ENCODE data around the gene MIER2.

The MIER2 gene

GRCh38 chr19:379796-380195, 35.2 kb upstream of the MIER2 start:
- DNase-seq (ENCODE audit: extremely low read depth in 1 of 2, low read depth in 1 of 2) = no peak

DNA sequence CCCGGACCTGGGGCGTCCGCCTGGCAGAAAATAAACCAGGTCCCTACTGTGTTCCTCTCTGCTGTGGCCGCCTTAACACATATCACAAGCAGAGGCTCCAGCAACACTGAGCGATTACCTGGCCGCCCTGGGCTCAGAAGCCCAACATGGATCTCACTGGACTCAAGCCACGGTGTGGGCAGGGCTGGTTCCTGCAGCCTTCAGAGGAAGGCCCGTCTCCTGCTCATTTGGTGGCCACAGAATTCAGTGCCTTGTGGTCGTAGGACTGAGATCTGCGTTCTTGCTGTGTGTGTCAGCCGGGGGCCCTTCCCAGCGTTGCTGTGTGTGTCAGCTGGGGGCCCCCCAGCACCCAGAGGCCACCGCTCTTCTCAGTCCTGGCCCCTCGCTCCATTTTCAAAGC, 34.1 kb upstream of the MIER2 start:
- no peak for DNase-seq (ENCODE audit: extremely low read depth in 1 of 2, low read depth in 1 of 2)

GRCh38 chr19:377801-378581, 33.4 kb upstream of the MIER2 start:
- no peak for DNase-seq (ENCODE audit: extremely low read depth in 1 of 2, low read depth in 1 of 2)

DNA sequence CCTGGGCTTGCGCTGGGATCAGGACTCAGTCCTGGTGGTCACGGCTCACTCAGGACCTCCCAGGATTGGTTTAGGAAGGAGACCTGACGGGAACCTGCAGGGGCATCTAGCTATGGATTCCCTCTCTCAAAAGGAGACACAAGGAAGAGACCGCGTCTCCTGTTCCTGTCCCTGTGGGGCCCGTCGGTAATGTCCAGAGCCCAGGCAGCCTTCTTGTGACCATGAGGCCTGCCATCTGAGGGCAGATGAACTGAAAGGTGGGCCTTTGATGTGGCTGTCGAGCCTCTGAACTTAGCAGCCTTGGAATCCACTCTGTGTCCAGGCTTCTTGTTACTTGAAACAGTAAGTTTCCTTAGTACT, 31.5 kb upstream of the MIER2 start:
- DNase-seq (ENCODE audit: extremely low read depth in 1 of 2, low read depth in 1 of 2) = no peak

- no peak for DNase-seq (ENCODE audit: extremely low read depth in 1 of 2, low read depth in 1 of 2)
Observed at GRCh38 chr19:375395-376110, 31.0 kb upstream of the MIER2 start.

DNA sequence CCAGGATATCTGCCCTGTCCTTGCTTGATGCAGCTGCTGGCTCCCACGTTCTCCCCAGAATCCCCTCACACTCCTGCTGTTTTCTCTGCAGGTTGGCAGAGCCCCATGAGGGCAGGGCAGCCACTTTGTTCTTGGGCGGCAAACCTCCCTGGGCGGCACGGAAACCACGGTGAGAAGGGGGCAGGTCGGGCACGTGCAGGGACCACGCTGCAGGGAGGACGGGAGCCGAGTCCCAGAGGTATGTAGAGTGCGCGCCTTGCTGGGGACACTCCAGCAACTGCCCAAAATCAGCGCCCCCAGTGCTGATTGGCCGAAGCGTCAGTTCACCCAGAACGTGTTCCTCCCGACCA, 30.3 kb upstream of the MIER2 start:
- no peak for DNase-seq (ENCODE audit: extremely low read depth in 1 of 2, low read depth in 1 of 2)

DNA sequence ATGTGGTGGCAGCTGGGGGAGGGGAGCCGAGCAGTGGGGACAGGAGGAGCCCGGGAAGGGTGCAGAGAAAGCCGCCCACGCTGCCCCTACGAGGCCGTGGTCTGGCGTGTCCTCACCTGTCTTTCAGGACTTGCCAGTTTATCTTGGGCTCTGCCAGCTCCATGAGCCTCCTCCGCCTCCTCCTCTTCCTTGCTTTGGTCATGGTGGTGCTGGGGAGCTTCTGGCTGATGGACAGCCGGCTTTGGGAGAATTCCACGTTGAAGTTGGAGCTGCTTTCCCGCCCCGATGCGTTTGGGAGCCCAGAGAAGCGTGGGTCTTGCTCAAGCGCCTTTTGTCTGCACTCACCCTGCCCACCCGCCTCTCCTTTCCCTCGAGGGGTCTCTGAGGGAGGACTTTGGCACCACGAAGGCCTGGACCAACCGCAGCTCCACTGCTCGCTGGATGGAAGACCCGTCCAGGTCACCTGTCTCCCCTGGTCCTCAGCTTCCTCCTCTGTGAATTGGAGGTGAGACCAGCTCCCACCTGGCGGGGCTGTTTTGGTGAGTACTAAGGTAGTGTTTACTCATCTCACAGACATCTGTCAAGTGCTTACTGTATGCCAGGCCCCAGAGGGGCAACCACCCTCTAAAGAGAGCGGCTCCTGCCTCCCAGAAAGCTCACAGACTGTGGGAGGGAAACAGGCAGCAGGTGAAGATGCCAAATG, 29.7 kb upstream of the MIER2 start:
- DNase-seq (ENCODE audit: extremely low read depth in 1 of 2, low read depth in 1 of 2) = no peak

DNA sequence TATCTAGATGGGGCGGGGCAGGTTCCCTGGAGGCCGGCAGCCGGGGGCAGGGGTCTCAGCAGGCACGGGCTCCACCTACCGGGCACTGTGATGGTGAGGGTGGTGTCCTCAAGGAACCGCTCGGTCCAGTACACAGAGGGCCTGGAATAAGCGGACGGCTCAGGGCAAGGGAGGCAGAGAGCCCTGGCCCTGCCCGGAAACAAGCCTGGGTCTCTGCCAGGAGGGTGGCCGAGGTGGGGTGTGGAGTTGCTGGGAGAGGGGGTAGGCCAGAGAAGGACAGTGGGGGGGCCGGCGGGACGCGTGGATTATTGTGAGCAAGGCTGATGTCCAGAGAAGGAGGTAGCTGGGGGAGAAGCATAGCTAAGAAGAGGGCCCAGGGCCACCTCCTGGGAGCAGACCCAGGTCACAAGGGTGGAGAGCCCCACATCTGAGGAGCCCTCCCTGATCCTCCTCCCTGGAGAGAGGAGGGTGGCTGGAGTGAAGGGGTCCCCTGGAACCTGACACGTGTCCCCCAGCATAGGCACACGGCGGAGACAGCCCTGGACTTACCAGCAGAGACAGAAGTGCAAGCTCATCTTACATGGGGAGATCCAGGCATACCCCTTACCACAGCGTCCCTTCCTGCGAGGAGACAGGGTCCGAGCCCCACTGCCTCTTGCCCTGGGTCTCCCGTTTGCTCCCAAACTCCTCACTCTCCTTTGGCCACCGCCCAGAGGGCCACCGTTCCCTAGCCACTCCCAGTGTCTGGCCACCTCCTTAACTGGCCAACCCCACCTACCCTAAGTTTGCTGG, 29.0 kb upstream of the MIER2 start:
- no peak for DNase-seq (ENCODE audit: extremely low read depth in 1 of 2, low read depth in 1 of 2)

DNA sequence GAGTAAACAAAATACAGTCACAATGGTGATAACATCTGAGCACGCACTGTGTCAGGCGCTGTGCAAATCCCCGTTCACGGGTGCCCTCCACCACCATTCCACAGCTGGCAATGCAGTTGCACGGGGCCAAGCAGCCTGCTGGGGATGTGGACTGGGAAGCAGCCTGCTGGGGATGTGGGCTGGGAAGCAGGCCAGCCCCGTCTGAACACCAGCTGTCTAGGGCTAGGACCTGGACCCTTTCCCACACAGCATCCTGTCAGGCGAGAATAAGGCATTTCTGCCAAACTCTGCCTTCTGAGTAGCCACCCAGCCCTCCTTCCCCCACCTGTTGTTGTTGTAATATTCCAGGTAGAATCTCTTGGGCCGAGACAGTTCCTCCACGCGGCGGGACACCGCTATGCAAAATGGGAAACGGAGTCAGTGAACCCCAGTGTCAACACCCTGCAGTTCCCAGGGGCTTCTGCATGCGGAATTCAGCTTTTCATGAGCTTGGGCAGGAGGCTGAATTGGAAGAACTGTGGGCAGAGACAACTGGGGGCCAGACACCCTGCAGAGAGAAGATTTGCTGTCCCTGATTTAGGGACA, 27.8 kb upstream of the MIER2 start:
- no peak for DNase-seq (ENCODE audit: extremely low read depth in 1 of 2, low read depth in 1 of 2)

- DNase-seq (ENCODE audit: extremely low read depth in 1 of 2, low read depth in 1 of 2) = no peak
Observed at GRCh38 chr19:371501-372168, 27.0 kb upstream of the MIER2 start.

- no peak for DNase-seq (ENCODE audit: extremely low read depth in 1 of 2, low read depth in 1 of 2)
Observed at GRCh38 chr19:370641-371330, 26.2 kb upstream of the MIER2 start.

DNA sequence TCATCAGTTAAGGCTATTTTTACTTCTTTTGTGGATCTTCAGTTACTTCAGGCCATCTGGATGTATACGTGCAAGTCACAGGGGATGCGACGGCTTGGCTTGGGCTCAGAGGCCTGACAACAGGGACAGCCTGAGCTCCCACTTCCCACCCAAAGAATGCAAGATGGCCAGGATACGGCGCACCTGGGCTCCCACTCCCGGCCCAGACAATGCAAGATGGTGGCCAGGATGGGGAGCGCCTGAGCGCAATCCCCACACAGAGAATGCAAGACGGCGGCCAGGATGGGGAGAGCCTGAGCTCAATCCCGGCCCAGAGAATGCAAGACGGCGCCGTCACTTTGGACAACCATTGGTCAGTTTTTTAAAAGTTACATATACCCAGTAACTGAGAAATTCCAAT, 25.3 kb upstream of the MIER2 start:
- no peak for DNase-seq (ENCODE audit: extremely low read depth in 1 of 2, low read depth in 1 of 2)

GRCh38 chr19:369256-369655, 24.7 kb upstream of the MIER2 start:
- DNase-seq (ENCODE audit: extremely low read depth in 1 of 2, low read depth in 1 of 2) = no peak

GRCh38 chr19:368630-369024, 24.0 kb upstream of the MIER2 start:
- DNase-seq (ENCODE audit: extremely low read depth in 1 of 2, low read depth in 1 of 2) = no peak

GRCh38 chr19:367963-368629, 23.5 kb upstream of the MIER2 start:
- no peak for DNase-seq (ENCODE audit: extremely low read depth in 1 of 2, low read depth in 1 of 2)

DNA sequence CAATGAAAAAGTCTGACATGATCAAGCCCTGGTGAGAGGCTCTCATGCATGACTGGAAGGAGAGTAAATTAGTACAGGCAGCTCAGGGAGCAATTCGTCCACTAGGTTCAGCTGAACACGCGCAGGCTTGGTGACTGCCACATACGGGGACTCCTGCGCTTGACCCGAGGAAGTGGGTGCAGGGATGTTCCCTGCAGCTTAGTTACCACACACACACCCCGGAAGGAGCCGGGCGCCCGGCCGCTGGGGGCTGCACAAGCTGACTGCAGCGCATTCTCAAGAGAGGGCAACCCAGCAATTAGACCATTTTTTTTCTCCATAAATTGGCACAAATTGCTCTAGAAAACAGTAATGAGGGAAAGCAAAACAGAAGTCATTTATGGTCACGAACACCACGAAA, 23.0 kb upstream of the MIER2 start:
- no peak for DNase-seq (ENCODE audit: extremely low read depth in 1 of 2, low read depth in 1 of 2)

DNA sequence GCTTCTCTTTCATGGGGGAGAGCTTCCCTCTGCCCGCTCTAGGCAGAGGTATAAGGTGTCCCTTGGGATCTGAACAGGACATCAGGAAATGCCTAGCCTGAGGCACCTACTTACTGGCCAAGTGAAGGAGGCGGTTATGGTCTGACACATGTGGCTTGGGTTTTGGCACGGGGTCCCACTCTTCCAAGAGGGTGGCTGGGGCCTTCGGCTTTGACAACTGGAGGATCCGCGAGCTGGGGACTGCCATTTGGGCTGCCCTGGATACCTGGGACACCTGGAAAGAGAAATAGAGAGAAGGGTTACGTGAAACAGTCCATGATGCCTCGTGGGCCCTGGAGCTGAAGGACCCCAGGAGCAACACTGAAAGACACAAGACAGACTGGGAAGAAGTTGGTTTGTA, 22.4 kb upstream of the MIER2 start:
- DNase-seq (ENCODE audit: extremely low read depth in 1 of 2, low read depth in 1 of 2) = no peak

DNA sequence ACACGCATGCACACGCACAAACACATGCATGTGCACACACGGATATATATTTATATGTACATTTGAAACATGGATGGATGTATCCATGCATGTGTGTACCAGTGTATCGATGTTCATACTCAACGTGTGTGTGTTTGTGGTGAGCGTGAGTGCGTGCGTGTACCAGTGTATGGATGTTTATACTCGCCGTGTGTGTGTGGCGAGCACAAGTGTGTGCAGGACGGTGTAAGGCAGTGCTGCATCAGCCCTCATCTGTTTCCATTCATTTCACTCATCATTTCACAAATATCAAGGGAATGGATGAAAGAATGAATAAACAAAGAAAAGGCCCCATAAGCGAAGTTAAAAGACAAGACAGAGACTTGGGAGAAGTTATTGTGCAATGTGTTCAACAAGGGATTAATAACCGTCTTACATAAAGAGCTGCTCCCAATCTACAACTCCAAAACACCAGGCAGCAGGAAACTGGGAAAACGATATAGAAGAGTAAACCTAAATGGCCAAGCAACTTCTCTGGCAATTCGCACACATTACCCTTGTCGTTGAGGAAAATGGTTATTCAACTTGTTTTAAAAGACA, 21.7 kb upstream of the MIER2 start:
- no peak for DNase-seq (ENCODE audit: extremely low read depth in 1 of 2, low read depth in 1 of 2)

All from activated CD8-positive, alpha-beta memory T cell treated with anti-CD3 and anti-CD28 coated beads for 1 hour (primary cell).